Mesenchymal stem cell (in vitro differentiated cells and primary cell): ENCODE results near the gene B4GALT7.

ENCODE experiments used
- DNase-seq: peaks from one replicate; pipeline ENCODE4 v3.0.0-alpha.2; 2013
- H2AFZ ChIP-seq: one replicate; pipeline ENCODE4 v1.6.1; 2013; ENCODE audit warnings: low read depth, mild to moderate bottlenecking, control low read depth, inconsistent platforms, low read length, moderate library complexity
- H2AK5ac ChIP-seq: 2 replicates; pipeline ENCODE4 v1.6.1; 2013; ENCODE audit warnings: low read length, moderate library complexity, mild to moderate bottlenecking, inconsistent platforms; ENCODE audit not compliant: severe bottlenecking
- H2BK120ac ChIP-seq: one replicate; pipeline ENCODE4 v1.6.1; 2013; ENCODE audit warnings: low read depth, mild to moderate bottlenecking, inconsistent platforms, low read length, moderate library complexity
- H2BK12ac ChIP-seq, 2 experiments: one replicate each; pipeline ENCODE4 v1.6.1; 2013; ENCODE audit warnings: inconsistent platforms in 2 of 2, low read length in 2 of 2, mild to moderate bottlenecking in 2 of 2, moderate library complexity in 2 of 2, control low read depth in 1 of 2
- H2BK15ac ChIP-seq: one replicate; pipeline ENCODE4 v1.6.1; 2013; ENCODE audit warnings: mild to moderate bottlenecking, low read depth, inconsistent platforms; ENCODE audit not compliant: poor library complexity, severe bottlenecking
- H2BK5ac ChIP-seq: 2 replicates; pipeline ENCODE4 v1.6.1; 2013; ENCODE audit warnings: low read depth, mild to moderate bottlenecking, low read length, control low read depth, inconsistent platforms; ENCODE audit not compliant: poor library complexity, severe bottlenecking
- H3K14ac ChIP-seq, 2 experiments: one replicate each; pipeline ENCODE4 v1.6.1; 2013; ENCODE audit warnings: inconsistent platforms in 2 of 2, low read length in 2 of 2, control low read depth in 1 of 2, mild to moderate bottlenecking in 1 of 2, moderate library complexity in 1 of 2
- H3K18ac ChIP-seq, 2 experiments: one replicate each; pipeline ENCODE4 v1.6.1; 2013; ENCODE audit warnings: inconsistent platforms in 2 of 2, low read length in 2 of 2, control low read depth in 1 of 2, low read depth in 1 of 2, mild to moderate bottlenecking in 1 of 2
- H3K23ac ChIP-seq, 2 experiments: one replicate each; pipeline ENCODE4 v1.6.1; 2013; ENCODE audit warnings: inconsistent platforms in 2 of 2, low read length in 2 of 2, mild to moderate bottlenecking in 2 of 2, moderate library complexity in 2 of 2, control low read depth in 1 of 2
- H3K27ac ChIP-seq: 2 replicates; pipeline ENCODE4 v1.5.1; 2013; ENCODE audit warnings: mild to moderate bottlenecking, moderate library complexity, low read length, control low read depth, inconsistent platforms; ENCODE audit not compliant: poor library complexity, severe bottlenecking
- H3K27me3 ChIP-seq, 2 experiments: 2 replicates each; pipeline versions ENCODE4 v1.6.1 to v1.7.0; 2013; ENCODE audit warnings: low read length in 2 of 2, mild to moderate bottlenecking in 2 of 2, moderate library complexity in 2 of 2, control low read depth in 1 of 2, inconsistent platforms in 1 of 2; ENCODE audit not compliant: control insufficient read depth in 1 of 2, insufficient read depth in 1 of 2
- H3K36me3 ChIP-seq, 2 experiments: 2 replicates each; pipeline versions ENCODE4 v1.6.1 to v1.7.0; 2013; ENCODE audit warnings: low read length in 2 of 2, control low read depth in 1 of 2, inconsistent platforms in 1 of 2, low read depth in 1 of 2, mild to moderate bottlenecking in 1 of 2; ENCODE audit not compliant: insufficient read depth in 2 of 2, control insufficient read depth in 1 of 2
- H3K4ac ChIP-seq, 2 experiments: one replicate each; pipeline ENCODE4 v1.6.1; 2013; ENCODE audit warnings: inconsistent platforms in 2 of 2, low read length in 2 of 2, mild to moderate bottlenecking in 2 of 2, moderate library complexity in 2 of 2, control low read depth in 1 of 2, low read depth in 1 of 2
- H3K4me1 ChIP-seq: 2 replicates; pipeline ENCODE4 v1.6.1; 2013; ENCODE audit warnings: low read depth, low read length, control low read depth; ENCODE audit not compliant: control insufficient read depth, insufficient read depth
- H3K4me2 ChIP-seq: 2 replicates; pipeline ENCODE4 v1.6.1; 2013; ENCODE audit warnings: low read length, mild to moderate bottlenecking, inconsistent platforms; ENCODE audit not compliant: poor library complexity, severe bottlenecking
- H3K4me3 ChIP-seq, 2 experiments: 2 replicates each; pipeline versions ENCODE4 v1.5.1 to v1.7.0; 2013; ENCODE audit warnings: low read length in 2 of 2, mild to moderate bottlenecking in 2 of 2, control low read depth in 1 of 2, low read depth in 1 of 2; ENCODE audit not compliant: insufficient read depth in 1 of 2
- H3K79me1 ChIP-seq: replicated peaks from 2 replicates; pipeline ENCODE4 v1.6.1; 2013; ENCODE audit warnings: mild to moderate bottlenecking, control low read depth, low read length, inconsistent platforms; ENCODE audit not compliant: poor library complexity, severe bottlenecking
- H3K9ac ChIP-seq: 2 replicates; pipeline ENCODE4 v1.7.0; 2013; ENCODE audit warnings: mild to moderate bottlenecking, low read length, moderate library complexity
- H3K9me3 ChIP-seq: 2 replicates; pipeline ENCODE4 v1.7.0; 2013; ENCODE audit warnings: mild to moderate bottlenecking, low read length; ENCODE audit not compliant: control insufficient read depth
- H4K8ac ChIP-seq: one replicate; pipeline ENCODE4 v1.6.1; 2013; ENCODE audit warnings: inconsistent platforms, mild to moderate bottlenecking, low read length, moderate library complexity
- H4K91ac ChIP-seq: one replicate; pipeline ENCODE4 v1.6.1; 2013; ENCODE audit warnings: mild to moderate bottlenecking, low read length, inconsistent platforms
- WGBS: methylation state at CpG from one replicate; pipeline ENCODE4 v1.1.7; 2013; ENCODE audit warnings: mixed read lengths; 5-methylcytosine and 5-hydroxymethylcytosine counted together

The B4GALT7 gene

GRCh38 chr5:177588413-177588909, 11.5 kb upstream of the B4GALT7 start:
- H3K9me3 ChIP-seq: no peaks in the 10 kb centered on the region
- H3K23ac ChIP-seq: no peak overlapping the region
- peaks cover 30 to 58% of the 10 kb centered on the region in 2 experiments for H3K27me3 ChIP-seq
- H4K91ac ChIP-seq: no peak overlapping the region
- H2BK12ac ChIP-seq: no peak overlapping the region
- no peak for DNase-seq
- no peak overlapping the region for H3K4me2 ChIP-seq
- H3K4me3 ChIP-seq: no peak overlapping the region
- H3K4ac ChIP-seq: no peak overlapping the region
- no peak overlapping the region for H2BK15ac ChIP-seq
- peaks cover 3% of the 10 kb centered on the region for H3K79me1 ChIP-seq
- H2AK5ac ChIP-seq: no peak overlapping the region
- H3K36me3 ChIP-seq: peaks cover 2 to 3% of the 10 kb centered on the region in 2 experiments
- H3K4me1 ChIP-seq: peaks cover 3% of the 10 kb centered on the region
- H2BK5ac ChIP-seq: no peak overlapping the region
- H2AFZ ChIP-seq: no peak overlapping the region
- no peak overlapping the region for H3K9ac ChIP-seq
- 68% methylated on average over 13 of the region's 13 CpGs for WGBS
- no peak overlapping the region for H3K27ac ChIP-seq
- no peak overlapping the region for H2BK120ac ChIP-seq
- no peak overlapping the region for H3K18ac ChIP-seq
- H4K8ac ChIP-seq: no peak overlapping the region
- H3K14ac ChIP-seq: no peak overlapping the region

- H4K91ac ChIP-seq: no peak overlapping the region
- H3K23ac ChIP-seq: no peak overlapping the region
- DNase-seq: no peak
- no peak overlapping the region for H4K8ac ChIP-seq
- no peak overlapping the region for H2BK120ac ChIP-seq
- H3K14ac ChIP-seq: no peak overlapping the region
- H3K4me3 ChIP-seq: no peak overlapping the region
- no peak overlapping the region for H2BK5ac ChIP-seq
- no peak overlapping the region for H3K18ac ChIP-seq
- no peaks in the 10 kb centered on the region for H3K9me3 ChIP-seq
- no peak overlapping the region for H2AK5ac ChIP-seq
- whole genome bisulfite sequencing: 94% methylated on average over 1 of the region's 1 CpG
- no peak overlapping the region for H3K4ac ChIP-seq
- H3K27me3 ChIP-seq: peaks cover 14 to 43% of the 10 kb centered on the region in 2 experiments
- no peak overlapping the region for H2BK12ac ChIP-seq
- peaks cover 20 to 23% of the 10 kb centered on the region in 2 experiments for H3K36me3 ChIP-seq
- H3K27ac ChIP-seq: no peak overlapping the region
- H3K4me1 ChIP-seq: peaks cover 8% of the 10 kb centered on the region
- peaks cover 15% of the 10 kb centered on the region for H3K79me1 ChIP-seq
- no peak overlapping the region for H2AFZ ChIP-seq
- H3K9ac ChIP-seq: no peak overlapping the region
- no peak overlapping the region for H2BK15ac ChIP-seq
- no peak overlapping the region for H3K4me2 ChIP-seq
Measured at GRCh38 chr5:177590406-177590805, 9.5 kb upstream of the B4GALT7 start.

GRCh38 chr5:177591690-177592009, 8.3 kb upstream of the B4GALT7 start:
- Histone ChIP-seq H3K4me1 (peaks cover 13% of the 10 kb centered on the region), H3K9me3 (no peaks in the 10 kb centered on the region), H3K23ac (no peak overlapping the region), H3K9ac (peak overlapping the region; percentile 97), H2BK5ac (no peak overlapping the region), H2AFZ (peak overlapping the region; percentile 57), H2BK120ac (no peak overlapping the region), H2BK15ac (no peak overlapping the region), H3K36me3 (peaks cover 32 to 35% of the 10 kb centered on the region in 2 experiments), H3K27me3 (peaks cover 10 to 34% of the 10 kb centered on the region in 2 experiments), H4K8ac (no peak overlapping the region), H3K18ac (no peak overlapping the region), H3K4ac (no peak overlapping the region), H4K91ac (no peak overlapping the region), H3K79me1 (peaks cover 25% of the 10 kb centered on the region), H3K14ac (no peak overlapping the region), H3K27ac (no peak overlapping the region), H3K4me3 (peak overlapping the region; percentile 94 to 96), H2AK5ac (no peak overlapping the region), H3K4me2 (peak overlapping the region; percentile 66), H2BK12ac (no peak overlapping the region)
- DNase-seq: no peak
- WGBS: 11% methylated on average over 8 of the region's 8 CpGs

- peak within 1 kb of the TSS; percentile 82 for H2BK120ac ChIP-seq
- peaks cover 13% of the 10 kb centered on the region for H3K4me1 ChIP-seq
- H2AK5ac ChIP-seq: peak within 1 kb of the TSS; percentile 65
- peak within 1 kb of the TSS; percentile 82 for H3K27ac ChIP-seq
- peak within 1 kb of the TSS in 1 of 2 experiments; percentile 95 for H3K14ac ChIP-seq
- H3K9ac ChIP-seq: peak within 1 kb of the TSS; percentile 97
- H2BK15ac ChIP-seq: no peak within 1 kb of the TSS
- peak within 1 kb of the TSS; percentile 95 for H4K91ac ChIP-seq
- peak within 1 kb of the TSS in 1 of 2 experiments; percentile 37 for H2BK12ac ChIP-seq
- no peaks in the 10 kb centered on the region for H3K9me3 ChIP-seq
- DNase-seq: peak; percentile 75
- peak within 1 kb of the TSS; percentile 92 for H3K4ac ChIP-seq
- peaks cover 10 to 32% of the 10 kb centered on the region in 2 experiments for H3K27me3 ChIP-seq
- peaks cover 26% of the 10 kb centered on the region for H3K79me1 ChIP-seq
- H3K36me3 ChIP-seq: peaks cover 37 to 39% of the 10 kb centered on the region in 2 experiments
- peak within 1 kb of the TSS; percentile 57 for H2AFZ ChIP-seq
- peak within 1 kb of the TSS; percentile 92 for H3K18ac ChIP-seq
- H2BK5ac ChIP-seq: peak within 1 kb of the TSS; percentile 79
- H4K8ac ChIP-seq: peak within 1 kb of the TSS; percentile 97
- WGBS: under 1% methylated on average over 63 of the region's 71 CpGs
- peak within 1 kb of the TSS; percentile 72 to 100 for H3K23ac ChIP-seq
- peak within 1 kb of the TSS; percentile 66 for H3K4me2 ChIP-seq
- peak within 1 kb of the TSS; percentile 94 to 96 for H3K4me3 ChIP-seq
Measured at GRCh38 chr5:177592010-177592834, 7.7 kb upstream of the B4GALT7 start, which contains the start of gene TMED9. Gene TMED9, plus strand, starts transcription at chr5:177592203. Its CDS starts 12 bp downstream, at chr5:177592215.
